ENCODE measurements around the gene DHX32.
"Not testable (repeated sequence)": the region's sequence is repeated elsewhere in the genome, so short reads cannot be mapped to it uniquely, and the experiment has no call there.

Gene DHX32, protein sequence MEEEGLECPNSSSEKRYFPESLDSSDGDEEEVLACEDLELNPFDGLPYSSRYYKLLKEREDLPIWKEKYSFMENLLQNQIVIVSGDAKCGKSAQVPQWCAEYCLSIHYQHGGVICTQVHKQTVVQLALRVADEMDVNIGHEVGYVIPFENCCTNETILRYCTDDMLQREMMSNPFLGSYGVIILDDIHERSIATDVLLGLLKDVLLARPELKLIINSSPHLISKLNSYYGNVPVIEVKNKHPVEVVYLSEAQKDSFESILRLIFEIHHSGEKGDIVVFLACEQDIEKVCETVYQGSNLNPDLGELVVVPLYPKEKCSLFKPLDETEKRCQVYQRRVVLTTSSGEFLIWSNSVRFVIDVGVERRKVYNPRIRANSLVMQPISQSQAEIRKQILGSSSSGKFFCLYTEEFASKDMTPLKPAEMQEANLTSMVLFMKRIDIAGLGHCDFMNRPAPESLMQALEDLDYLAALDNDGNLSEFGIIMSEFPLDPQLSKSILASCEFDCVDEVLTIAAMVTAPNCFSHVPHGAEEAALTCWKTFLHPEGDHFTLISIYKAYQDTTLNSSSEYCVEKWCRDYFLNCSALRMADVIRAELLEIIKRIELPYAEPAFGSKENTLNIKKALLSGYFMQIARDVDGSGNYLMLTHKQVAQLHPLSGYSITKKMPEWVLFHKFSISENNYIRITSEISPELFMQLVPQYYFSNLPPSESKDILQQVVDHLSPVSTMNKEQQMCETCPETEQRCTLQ

DNA sequence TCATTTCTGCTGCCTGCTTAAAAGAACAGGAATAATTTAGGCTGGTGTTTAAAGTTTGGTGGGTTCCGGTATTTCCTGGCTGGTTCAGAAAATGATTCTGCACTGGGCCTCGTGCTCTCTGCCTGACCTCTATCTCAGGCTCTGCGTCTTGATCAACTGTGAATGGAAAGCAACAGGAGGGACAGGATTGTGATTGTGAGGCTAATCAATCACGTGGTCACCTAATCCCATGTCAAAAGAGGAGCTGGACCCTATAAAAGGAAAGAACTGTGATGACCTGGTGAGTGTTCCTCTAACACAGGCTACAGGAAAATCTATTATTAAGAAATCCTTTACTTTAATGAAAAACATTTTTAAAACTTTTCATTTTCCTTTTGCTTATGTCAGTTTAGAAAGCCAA lies at the start of gene DHX32:
Gene DHX32, minus strand, starts transcription at position 101 of the 400 bp plus-strand sequence. CDS start 468 bp downstream, outside the sequence.
- no peak for DNase-seq (ENCODE audit: low read depth)

DNA sequence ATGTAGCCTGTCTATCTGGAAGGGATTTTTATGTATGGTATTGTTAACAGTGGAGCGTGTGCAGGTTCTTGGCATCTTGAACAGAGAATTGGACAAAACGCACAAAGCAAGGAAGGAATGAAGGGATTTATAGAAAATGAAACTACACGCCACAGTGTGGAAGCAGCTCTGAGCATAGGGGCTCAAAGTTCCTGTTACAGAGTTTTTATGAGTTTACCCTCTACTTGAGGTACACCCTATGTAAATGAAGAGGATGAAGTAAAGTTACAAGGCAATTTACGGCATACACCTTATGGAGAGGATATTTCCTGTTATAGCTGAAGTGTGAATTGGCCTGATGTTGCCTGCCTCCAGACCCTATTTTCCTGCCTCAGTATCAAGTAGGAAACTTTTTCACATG lies 48.5 kb upstream of the DHX32 start:
- DNase-seq (ENCODE audit: low read depth) = no peak

DNA sequence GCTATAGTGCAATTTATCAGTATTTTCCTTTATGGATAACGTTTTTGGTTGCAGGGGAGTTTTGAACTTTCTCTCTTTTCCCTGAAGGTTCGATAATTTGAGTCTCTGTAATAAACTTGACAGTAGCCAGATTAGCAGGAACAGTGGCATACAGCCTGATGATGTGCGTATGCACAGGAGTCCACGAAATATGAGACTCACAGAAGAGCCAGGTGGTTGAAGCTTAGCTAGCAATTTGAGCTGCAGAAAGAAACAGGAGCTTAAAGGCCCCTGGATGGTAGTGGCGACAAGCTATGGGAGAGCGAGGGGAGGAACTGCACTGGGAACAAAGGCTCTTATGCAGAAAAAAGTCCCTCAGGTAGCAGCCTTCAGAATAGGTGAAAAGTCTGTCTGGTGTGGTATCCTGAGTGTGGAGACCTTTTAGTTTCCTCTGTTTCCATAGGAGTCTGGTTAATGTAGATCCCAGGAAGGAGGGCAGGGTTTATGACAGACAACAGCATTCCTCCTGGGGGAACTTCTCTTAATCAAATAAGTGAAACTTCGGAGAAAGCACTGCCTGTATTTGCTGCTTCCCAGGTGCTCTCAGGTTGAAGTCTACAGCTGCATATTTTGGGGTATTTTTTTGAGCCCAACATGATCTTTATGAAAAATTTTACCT lies 48.0 kb upstream of the DHX32 start:
- no peak for DNase-seq (ENCODE audit: low read depth)

DNA sequence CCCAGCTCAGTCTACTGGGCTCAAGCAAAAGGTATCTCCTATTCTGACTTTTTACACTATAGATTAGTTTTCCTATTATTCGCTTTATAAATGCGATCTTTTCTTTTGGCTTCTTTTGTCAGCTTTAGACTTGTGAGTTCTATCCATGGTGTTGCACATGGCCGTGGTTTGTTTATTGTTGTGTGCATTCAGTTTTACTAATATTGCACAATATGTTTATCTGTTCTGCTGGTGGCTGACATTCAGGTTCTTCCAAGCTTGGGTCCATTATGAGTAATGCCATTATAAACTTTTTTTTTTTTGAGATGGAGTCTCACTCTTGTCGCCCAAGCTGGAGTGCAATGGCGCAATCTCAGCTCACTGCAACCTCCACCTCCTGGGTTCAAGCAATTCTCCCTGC lies 46.2 kb upstream of the DHX32 start:
- DNase-seq (ENCODE audit: low read depth) = not testable (repeated sequence)

DNA sequence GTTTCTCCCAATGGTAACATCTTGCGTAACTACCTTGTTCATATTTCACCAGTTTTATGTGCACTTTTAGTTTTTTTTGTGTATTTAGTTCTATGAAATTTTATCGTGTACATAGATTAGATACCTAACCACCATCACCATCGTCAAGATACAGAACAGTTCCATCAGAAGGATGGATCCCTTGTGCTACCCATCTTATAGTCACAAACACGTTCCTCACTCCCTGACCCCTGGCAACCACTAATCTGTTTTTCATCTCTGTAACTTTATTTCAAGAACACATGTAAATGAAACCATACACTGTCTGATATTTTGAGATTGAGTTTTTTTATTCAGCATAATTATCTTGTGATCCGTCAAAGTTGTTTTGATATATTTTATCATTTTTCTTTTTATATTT lies 45.2 kb upstream of the DHX32 start:
- no peak for DNase-seq (ENCODE audit: low read depth)

DNA sequence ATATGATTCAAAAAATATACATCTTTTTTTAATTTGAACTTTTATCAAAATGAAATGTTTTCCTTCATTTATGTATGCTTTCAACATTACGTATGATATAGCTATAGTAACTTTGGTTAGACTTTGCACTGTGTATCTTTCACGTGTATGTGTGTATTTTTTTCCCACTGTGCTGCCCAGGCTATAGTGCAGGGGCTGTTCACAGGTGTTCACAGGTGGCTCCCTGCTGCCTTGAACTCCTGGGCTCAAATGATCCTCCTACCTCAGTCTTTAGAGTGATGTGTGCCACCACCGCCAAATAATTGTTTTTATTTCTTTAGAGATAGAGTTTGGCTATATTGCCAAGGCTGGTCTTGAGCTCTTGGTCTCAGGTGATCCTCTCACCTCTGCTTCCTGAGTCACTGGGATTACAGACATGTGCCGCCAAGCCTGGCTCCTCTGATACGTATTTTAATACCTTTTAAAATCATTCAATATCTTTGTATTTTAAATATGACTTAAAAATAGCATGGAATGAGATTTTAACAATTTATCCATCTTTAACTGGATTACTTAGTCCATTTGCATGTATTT lies 44.3 kb upstream of the DHX32 start:
- DNase-seq (ENCODE audit: low read depth) = no peak

DNA sequence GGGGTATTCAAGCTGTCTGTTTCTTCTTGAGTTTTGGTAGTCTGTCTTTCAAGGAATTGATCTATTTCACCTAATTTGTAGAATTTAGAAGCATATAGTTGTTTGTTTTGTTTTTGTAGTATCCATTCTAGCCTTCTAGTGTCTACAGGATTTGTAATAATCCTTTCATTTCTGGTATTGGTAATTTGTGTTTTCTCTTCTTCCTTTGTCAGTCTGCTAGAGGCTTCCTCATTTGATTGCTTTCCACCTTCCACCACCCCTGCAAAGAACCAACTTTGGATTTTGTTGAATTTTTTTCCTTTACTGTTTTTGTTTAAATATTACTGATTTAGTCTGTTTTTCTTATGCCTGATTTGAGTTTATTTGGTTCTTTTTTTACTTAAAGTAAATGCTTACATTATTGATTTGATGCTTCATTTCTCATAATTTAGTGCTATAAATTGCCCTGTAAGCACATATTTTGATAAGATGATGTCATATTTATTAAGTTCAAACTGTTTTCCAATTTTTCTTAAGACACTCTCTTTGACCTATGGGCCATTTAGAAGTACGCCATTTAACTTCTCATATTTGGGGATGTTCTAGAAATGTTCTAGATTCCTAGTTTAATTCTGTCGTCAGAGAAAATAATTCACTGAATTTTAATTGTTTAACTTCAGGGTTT lies 40.7 kb upstream of the DHX32 start:
- DNase-seq (ENCODE audit: low read depth) = not testable (repeated sequence)

DNA sequence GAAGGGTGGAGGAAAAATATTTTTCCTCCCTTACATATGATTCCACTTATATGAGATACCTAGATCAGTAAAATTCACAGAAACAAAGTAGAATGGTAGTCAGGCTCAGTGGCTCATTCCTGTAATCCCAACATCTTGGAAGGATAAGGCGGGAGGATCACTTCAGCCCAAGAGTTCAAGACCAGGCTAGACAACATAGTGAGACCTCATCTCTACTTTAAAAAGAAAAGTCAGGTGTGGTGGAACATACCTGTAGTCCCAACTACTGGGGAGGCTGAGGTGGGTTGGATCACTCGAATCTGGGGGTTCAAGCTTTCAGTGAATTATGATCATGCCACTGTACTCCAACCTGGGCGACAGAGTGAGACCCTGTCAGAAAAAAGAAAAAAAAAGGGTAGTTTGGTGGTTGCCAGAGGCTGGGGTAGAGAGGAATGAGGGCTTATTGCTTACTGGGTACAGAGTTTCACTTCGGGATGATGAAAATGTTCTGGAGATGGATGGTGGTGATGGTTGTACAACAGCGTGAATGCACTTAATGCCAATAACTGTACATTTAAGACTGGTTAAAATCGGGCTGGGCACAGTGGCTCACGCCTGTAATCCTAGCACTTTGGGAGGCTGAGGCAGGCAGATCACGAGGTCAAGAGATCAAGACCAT lies 36.7 kb upstream of the DHX32 start:
- DNase-seq (ENCODE audit: low read depth) = not testable (repeated sequence)

DNA sequence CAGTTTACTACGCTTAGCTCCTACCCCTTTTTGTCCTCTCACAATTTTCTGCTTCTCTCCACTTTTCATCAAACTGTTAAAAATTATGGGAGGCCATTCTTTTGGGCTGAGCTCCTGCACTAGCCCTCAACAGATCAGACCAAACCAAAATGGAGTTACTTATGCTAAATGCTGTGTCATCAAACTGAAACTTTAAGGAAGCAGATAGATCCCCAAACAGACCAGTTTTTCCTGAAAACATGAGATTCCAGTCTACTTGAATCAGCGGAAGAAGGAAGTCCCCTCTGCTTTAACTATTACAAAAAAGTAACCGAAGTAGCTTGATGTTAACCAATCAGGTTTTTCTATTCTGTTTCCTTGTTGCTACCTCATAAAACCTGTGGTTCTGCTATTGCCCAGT lies 35.9 kb upstream of the DHX32 start:
- no peak for DNase-seq (ENCODE audit: low read depth)

DNA sequence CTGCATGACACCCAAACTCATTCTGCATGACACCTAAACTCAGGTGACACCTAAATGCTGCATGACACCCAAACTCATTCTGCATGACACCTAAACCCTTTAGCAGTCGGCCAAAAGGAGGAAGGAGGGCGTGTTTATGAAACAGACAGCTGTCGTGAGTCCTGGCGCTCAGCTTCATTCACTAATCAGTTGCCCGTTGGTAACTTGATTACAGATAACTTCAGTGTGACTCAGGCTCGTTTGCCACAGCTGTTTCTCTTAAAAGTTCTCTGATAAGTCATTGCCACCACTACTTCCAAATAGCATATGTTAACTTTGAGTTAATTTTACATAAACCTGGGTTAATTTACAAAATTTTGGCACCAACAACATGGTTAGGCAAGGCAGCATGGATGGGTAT lies 32.2 kb upstream of the DHX32 start:
- DNase-seq (ENCODE audit: low read depth) = not testable (repeated sequence)

DNA sequence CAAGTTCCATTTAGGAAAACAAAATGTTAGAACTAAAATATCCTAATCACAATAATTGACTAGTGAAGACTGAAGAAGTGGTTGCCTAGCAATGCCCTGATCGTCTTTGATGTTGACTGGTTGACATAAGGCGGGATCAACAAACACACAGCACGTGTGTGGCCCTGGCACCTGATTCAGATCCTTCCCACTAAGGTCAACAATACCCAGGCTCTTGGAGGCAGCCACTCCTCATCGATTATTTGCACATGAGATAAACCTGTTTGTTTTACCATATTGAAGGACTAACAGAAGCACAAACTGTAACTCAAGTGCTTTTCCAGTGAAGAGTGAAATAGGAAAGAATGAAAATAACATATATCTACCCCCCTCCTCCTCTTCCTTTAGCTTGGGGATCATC lies 30.9 kb upstream of the DHX32 start:
- no peak for DNase-seq (ENCODE audit: low read depth)

DNA sequence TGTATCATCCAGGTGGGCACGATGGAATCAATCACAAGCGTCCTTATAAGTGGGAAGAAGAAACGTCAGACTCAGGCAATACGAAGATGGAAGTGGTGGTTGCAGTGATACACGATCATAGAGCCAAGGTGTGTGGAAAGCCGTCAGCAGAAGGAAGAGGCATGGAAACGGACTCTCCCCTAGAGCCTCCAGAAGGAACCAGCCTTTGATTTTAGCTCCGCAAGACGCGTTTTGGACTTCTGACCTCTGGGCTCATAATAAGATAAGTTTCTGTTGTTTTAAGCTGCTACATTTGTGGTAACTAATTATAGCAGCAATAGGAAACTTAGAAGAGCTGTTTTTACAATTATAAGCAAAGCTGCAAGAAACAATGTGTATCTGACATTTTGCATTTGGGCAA lies 30.1 kb upstream of the DHX32 start:
- no peak for DNase-seq (ENCODE audit: low read depth)

DNA sequence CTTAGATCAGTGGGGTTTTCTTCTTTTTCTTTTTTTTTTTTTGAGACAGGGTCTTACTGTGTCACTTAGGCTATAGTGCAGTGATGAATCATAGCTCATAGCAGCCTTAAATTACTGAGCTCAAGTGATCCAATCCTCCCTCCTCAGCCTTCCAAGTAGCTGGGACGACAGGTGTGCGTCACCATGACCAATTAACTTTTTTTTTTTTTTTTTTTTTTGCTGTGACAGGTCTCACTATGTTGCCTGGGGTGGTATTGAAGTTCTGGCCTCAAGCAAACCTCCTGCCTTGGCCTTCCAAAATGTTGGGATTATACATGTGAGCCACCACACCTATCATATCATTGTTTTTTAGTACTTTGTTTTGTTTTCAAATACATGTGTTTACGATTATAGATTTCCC lies 28.4 kb upstream of the DHX32 start:
- not testable (repeated sequence) for DNase-seq (ENCODE audit: low read depth)

DNA sequence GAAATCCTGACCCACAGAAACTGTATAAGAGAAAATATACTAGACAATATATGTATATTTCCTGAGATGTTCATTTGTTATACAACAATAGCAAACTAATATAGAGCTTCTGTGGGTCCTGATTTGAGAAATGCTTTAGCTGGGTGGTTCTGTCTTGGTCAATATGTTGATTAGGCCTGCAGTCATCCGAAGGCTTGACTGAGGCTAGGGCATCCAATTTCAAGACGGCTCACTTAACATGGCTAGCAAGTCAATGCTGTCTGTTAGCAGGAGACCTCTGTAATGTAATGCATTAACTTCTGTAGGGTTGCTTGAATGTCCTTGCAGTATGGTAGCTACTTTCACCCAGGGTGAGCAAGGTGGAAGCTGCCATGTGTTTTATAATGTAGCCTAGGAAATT lies 27.7 kb upstream of the DHX32 start:
- not testable (repeated sequence) for DNase-seq (ENCODE audit: low read depth)

DNA sequence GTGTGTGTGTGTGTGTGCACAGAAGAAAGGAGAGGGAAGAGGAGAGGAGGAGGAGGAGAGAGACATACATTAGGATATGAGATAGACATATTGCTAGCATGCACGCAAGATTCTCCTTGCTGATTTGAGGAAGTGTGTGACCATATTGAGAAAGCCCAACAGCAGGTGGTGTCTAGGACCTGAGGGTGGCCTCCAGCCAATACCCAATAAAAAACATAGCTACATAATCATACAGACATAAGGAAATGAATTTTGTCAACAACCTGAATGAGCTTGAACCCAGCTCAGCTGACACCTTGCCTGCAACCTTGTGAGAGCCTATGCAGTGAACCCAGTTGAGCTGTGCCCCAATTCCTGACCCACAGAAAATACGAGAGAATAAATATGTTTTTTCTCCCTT lies 26.5 kb upstream of the DHX32 start:
- not testable (repeated sequence) for DNase-seq (ENCODE audit: low read depth)

DNA sequence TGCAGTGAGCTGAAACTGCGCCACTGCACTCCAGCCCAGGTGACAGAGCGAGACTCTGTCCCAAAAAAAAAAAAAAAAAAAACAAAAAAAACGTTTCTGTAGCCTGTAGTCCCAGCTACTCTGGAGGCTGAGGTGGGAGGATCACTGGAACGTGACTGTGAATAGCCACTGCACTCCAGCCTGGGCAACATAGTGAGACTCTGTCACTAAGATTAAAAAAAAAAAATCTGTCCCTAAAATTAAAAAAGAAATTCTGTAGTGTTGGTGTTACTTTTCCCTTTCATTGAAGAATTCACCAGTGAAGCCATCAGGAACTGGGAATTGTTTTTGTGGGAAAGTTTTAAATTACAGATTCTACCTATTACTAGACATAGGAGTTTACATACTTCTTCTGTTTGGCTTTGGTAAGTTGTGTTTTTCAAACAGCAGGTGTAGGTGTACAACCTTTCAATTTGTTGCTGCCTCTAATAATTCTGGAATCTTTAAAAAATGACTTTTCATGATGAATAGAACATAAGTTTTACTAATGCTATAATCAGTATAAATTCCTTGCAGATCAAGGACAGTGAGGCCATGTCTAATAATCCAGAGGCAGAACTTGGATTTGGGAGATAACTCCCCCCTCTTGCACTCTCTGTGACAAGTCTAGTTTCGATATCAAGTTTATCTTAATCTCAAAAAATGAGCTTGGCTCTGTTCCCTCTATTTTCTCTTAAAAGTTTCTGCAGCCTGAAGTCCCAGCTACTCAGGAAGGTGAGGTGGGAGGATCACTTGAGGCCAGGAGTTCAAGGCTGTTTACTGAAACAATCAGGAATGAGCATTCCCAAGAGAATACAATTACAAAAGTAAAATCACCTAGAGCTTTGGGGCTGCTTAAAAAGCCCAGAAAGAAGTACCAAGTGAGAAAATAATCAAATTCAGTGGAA lies 24.2 kb upstream of the DHX32 start:
- DNase-seq (ENCODE audit: low read depth) = not testable (repeated sequence)

DNA sequence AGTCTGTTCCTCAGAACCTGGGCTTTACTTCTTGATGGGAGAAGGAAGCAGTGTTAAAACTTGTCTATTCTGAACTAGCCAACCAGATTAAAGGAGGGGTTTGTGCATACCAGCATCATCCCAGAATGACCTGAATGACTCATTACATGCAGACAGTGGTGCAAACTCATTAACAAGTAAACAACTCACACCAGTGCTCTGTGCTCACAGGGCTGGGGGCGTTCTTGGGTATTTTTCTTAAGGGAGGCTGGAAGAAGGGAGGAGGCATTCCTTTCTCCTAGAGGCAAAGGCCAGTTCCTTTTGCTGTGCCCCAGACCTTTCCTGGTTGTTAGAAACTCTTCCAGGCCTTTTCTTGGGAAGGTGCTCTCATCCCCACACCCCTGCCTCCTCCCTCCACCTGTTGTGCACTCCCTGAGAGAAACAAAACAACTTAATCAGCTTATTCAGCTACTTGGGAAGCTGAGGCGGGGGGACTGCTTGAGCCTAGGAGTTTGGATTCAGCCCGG lies 22.1 kb upstream of the DHX32 start:
- DNase-seq (ENCODE audit: low read depth) = not testable (repeated sequence)

DNA sequence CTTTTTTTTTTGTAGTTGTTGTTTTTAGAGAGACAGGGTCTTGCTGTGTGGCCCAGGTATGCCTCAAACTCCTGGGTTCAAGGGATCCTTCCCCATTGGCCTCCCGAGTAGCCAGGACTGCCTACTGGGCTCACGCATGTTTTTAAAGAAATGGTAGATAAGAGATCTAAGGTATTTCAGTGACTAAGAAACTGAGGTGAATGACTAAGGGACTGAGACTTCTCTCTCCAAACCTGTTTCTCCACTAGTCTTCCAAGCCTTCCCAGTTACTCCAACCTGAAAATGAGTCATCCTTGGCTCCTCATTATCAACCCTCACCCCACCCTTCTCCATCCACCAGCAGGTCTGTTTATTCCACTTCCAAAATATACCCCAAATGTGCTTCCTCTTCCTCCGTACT lies 19.9 kb upstream of the DHX32 start:
- DNase-seq (ENCODE audit: low read depth) = not testable (repeated sequence)

DNA sequence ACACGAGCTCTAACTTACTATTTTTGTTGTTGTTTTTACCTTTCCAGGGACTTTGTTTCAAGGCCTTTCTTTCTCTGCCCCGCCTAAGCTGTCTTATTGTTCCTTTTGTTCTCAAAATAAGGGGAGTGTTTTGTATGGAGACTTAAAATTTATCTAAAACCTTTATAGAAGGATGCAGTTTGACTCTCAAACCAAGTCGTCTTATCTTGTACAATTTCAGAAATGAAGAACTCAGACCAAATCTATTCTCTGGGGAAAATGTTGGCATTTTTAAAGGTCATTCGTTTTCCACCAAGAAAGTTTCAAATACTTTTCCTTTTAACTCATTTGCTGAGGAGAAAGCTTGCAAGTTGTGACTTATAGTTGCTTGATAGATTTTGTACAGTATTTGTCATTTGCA lies 16.2 kb upstream of the DHX32 start:
- not testable (repeated sequence) for DNase-seq (ENCODE audit: low read depth)

Data from fibroblast of gingiva (primary cell).